PC-3 (cell line): Measurements from ENCODE around the gene HECW1. TPM values are rescaled to one million over a fixed set of nuclear protein-coding genes. Genes with fewer than 3 reads are reported as not detected.

Experiments used
- ATAC-seq: fragments of 200-7000 bp; cut with Tn5 transposase; 2 replicates; pipeline ENCODE4 v1.9.1; 2020; ENCODE audit warnings: mild to moderate bottlenecking, moderate library complexity
- BruUV-seq: library from RNA; stranded (reverse); fragments of 400-500 nt; replicated peaks from 2 replicates; lab custom pipeline; 2021; lab: Mats Ljungman, UMichigan
- CTCF ChIA-PET: fragments of 300-600 bp; sonication (Branson Sonifier 250); formaldehyde crosslinking; loops from one replicate; lab custom pipeline; 2022; ENCODE audit warnings: antibody characterized with exemption; lab: Charles Lee
- POLR2A ChIA-PET: fragments of 300-600 bp; sonication (Branson Sonifier 250); formaldehyde crosslinking; loops from one replicate; lab custom pipeline; 2022; ENCODE audit warnings: antibody characterized with exemption; ENCODE audit not compliant: unreplicated experiment; lab: Charles Lee
- DNase-seq: peaks from one replicate; pipeline ENCODE4 v3.0.0-alpha.2; 2015
- H2AFZ ChIP-seq: fragments of 300-600 bp; sonication (generic); 2 replicates; pipeline ENCODE4 v1.6.0; 2016; ENCODE audit warnings: antibody characterized with exemption, low read length
- H3F3A ChIP-seq: fragments of 300-600 bp; sonication (generic); one replicate; pipeline ENCODE4 v1.6.0; 2017; ENCODE audit warnings: antibody characterized with exemption, low read length, control low read depth, mild to moderate bottlenecking; ENCODE audit not compliant: unreplicated experiment
- H3K27ac ChIP-seq: fragments of 300-600 bp; sonication (generic); 2 replicates; pipeline ENCODE4 v1.5.1; 2016; ENCODE audit warnings: mild to moderate bottlenecking, low read length
- H3K27me3 ChIP-seq: fragments of 300-600 bp; sonication (generic); 2 replicates; pipeline ENCODE4 v1.6.1; 2016; ENCODE audit warnings: low read length, mixed read lengths
- H3K36me3 ChIP-seq: fragments of 300-600 bp; sonication (generic); 2 replicates; pipeline ENCODE4 v1.6.1; 2016; ENCODE audit warnings: low read depth, mixed run types, low read length, mixed read lengths
- H3K4me1 ChIP-seq: fragments of 300-600 bp; sonication (generic); 2 replicates; pipeline ENCODE4 v1.5.1; 2016; ENCODE audit warnings: low read length; ENCODE audit not compliant: insufficient read depth
- H3K4me2 ChIP-seq: fragments of 300-600 bp; sonication (generic); 2 replicates; pipeline ENCODE4 v1.6.0; 2016; ENCODE audit warnings: low read length
- H3K4me3 ChIP-seq: fragments of 300-600 bp; sonication (generic); 2 replicates; pipeline ENCODE4 v1.5.1; 2016; ENCODE audit warnings: mild to moderate bottlenecking, low read length, mixed read lengths
- H3K79me2 ChIP-seq: fragments of 300-600 bp; sonication (generic); 2 replicates; pipeline ENCODE4 v1.6.1; 2017; ENCODE audit warnings: low read length, mixed read lengths
- H3K9ac ChIP-seq: fragments of 300-600 bp; sonication (generic); 2 replicates; pipeline ENCODE4 v1.6.0; 2016; ENCODE audit warnings: mild to moderate bottlenecking, low read length
- H3K9me2 ChIP-seq: fragments of 300-600 bp; sonication (generic); replicated peaks from 2 replicates; pipeline ENCODE4 v1.6.1; 2016; ENCODE audit warnings: mixed run types, low read length, mixed read lengths
- H3K9me3 ChIP-seq: fragments of 300-600 bp; sonication (generic); 2 replicates; pipeline ENCODE4 v1.6.1; 2016; ENCODE audit warnings: low read length, mixed read lengths
- H4K20me1 ChIP-seq: fragments of 300-600 bp; sonication (generic); 2 replicates; pipeline ENCODE4 v1.6.1; 2016; ENCODE audit warnings: low read length, mixed read lengths
- CTCF ChIP-seq: fragments of 300-600 bp; sonication (generic); conservative IDR thresholded peaks from 2 replicates; pipeline ENCODE4 v1.5.1; 2017; ENCODE audit warnings: antibody characterized with exemption, low read depth, mild to moderate bottlenecking, low read length
- EZH2 ChIP-seq: fragments of 300-600 bp; sonication (generic); IDR thresholded peaks from one replicate; pipeline ENCODE4 v1.6.1; 2017; ENCODE audit warnings: antibody characterized with exemption, mild to moderate bottlenecking, low read length; ENCODE audit not compliant: unreplicated experiment
- EZH2phosphoT487 ChIP-seq: fragments of 300-600 bp; sonication (generic); IDR thresholded peaks from 2 replicates; pipeline ENCODE4 v1.6.1; 2018; ENCODE audit warnings: mild to moderate bottlenecking, antibody characterized with exemption, low read length, borderline replicate concordance
- intact Hi-C: fragments of 100-400 bp; cut with micrococcal nuclease; formaldehyde crosslinking; loops from 2 replicates; pipeline ENCODE4 v1.9.0; 2023
- total RNA-seq: library from RNA; depleted of rRNA; stranded (reverse); fragments of >200 nt; gene quantifications from 2 replicates; pipeline ENCODE4 v1.2.3, GENCODE V29; 2014

The HECW1 gene
- total RNA-seq, 1 experiment from 2014 or later = 3.0 TPM

DNA sequence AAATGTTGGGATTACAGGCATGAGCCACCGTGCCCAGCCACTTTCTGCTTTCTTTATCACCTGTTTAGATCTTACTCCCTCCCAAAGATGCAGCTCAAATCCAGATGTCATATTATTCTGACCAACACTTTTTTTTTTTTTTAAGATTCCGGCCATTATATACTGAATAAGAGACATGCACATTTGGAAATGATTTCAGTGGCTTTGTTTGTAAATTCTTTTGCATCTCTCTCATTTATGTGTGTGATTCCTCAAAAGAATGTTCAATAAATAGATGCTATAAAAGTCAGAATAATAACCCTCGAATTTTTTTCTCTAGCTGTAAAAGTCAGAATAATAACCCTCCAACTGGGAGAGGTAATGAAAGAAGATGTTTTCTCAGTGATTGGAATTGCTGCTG is 25.4 kb downstream of the HECW1 start:
- no peak overlapping the region for H3K4me3 ChIP-seq
- no peak for DNase-seq
- CTCF ChIA-PET = no interaction called here
- H2AFZ ChIP-seq = no peak overlapping the region
- POLR2A ChIA-PET = no interaction called here
- no peak overlapping the region for H3K9ac ChIP-seq
- H3F3A ChIP-seq = no peaks in the 10 kb centered on the region
- no peaks in the 10 kb centered on the region for H3K36me3 ChIP-seq
- no peaks in the 10 kb centered on the region for H4K20me1 ChIP-seq
- H3K27ac ChIP-seq = no peak overlapping the region
- H3K9me2 ChIP-seq = no peaks in the 10 kb centered on the region
- H3K27me3 ChIP-seq = no peaks in the 10 kb centered on the region
- no peak for ATAC-seq
- BruUV-seq = no TSS peak
- intact Hi-C loops = no loop called here
- H3K9me3 ChIP-seq = no peaks in the 10 kb centered on the region
- TF ChIP-seq EZH2 = no peak
- TF ChIP-seq CTCF = no peak
- TF ChIP-seq EZH2phosphoT487 = no peak
- H3K79me2 ChIP-seq = no peaks in the 10 kb centered on the region
- 0 out of 2 replicates have a peak, but pooled peaks cover 4% of the 10 kb centered on the region for H3K4me1 ChIP-seq
- H3K4me2 ChIP-seq = no peak overlapping the region

DNA sequence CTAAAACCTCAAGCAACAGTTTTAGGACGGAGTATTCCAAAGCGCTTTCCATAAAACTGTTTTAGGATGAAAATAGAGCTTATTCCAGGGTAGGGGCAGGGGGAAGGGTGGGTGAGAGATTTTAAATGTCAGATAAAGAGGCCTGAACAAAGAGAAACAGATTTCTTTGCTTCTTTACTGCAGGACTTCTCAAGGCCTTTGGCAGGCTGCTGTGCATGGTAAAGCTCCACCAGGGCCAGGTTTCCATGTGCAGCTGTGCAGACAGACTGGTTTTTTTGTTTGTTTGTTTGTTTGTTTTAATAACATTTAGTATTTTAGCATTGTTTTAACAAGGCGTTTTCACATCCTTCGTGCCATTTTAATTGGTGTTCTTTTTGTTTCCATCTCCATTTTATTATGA is 26.3 kb downstream of the HECW1 start:
- ATAC-seq = no peak
- intact Hi-C loops = no loop called here
- Histone ChIP-seq H4K20me1 (no peaks in the 10 kb centered on the region), H3K9me2 (no peaks in the 10 kb centered on the region), H2AFZ (no peak overlapping the region), H3K36me3 (no peaks in the 10 kb centered on the region), H3K4me1 (peaks cover 6% of the 10 kb centered on the region), H3K4me3 (no peak overlapping the region), H3K27me3 (no peaks in the 10 kb centered on the region), H3K4me2 (no peak overlapping the region), H3K79me2 (no peaks in the 10 kb centered on the region), H3K27ac (no peak overlapping the region), H3F3A (no peaks in the 10 kb centered on the region), H3K9me3 (no peaks in the 10 kb centered on the region), H3K9ac (no peak overlapping the region)
- no TSS peak for BruUV-seq
- POLR2A ChIA-PET = no interaction called here
- TF ChIP-seq CTCF (no peak), EZH2 (no peak), EZH2phosphoT487 (no peak)
- CTCF ChIA-PET = no interaction called here
- DNase-seq = no peak

DNA sequence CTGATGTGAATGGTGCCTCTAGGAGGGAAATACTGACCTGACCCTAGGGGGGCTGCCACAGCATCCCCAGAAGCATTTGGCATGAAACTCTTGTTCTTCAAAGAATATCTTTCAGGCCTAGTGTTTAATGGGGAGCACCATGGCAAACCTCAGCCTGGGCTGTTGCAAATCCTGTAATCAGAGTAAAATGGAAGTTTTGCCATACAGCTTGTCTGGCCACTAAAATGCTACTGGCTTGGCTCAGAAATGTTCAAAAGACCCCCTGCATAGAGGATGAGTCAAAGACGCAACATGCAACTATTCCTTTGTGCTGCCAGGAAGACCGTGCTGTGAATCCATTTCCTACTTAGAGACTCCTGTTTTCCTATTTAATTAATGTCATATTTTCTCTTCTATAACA is 26.7 kb downstream of the HECW1 start:
- H3K4me3 ChIP-seq = no peak overlapping the region
- H3K9ac ChIP-seq = no peak overlapping the region
- no peak overlapping the region for H2AFZ ChIP-seq
- H3K27ac ChIP-seq = no peak overlapping the region
- BruUV-seq = no TSS peak
- no peak overlapping the region for H3K4me2 ChIP-seq
- intact Hi-C loops = no loop called here
- no peaks in the 10 kb centered on the region for H3K79me2 ChIP-seq
- CTCF ChIA-PET = no interaction called here
- ATAC-seq = no peak
- H3K9me3 ChIP-seq = no peaks in the 10 kb centered on the region
- no peaks in the 10 kb centered on the region for H3K36me3 ChIP-seq
- DNase-seq = no peak
- no peaks in the 10 kb centered on the region for H3K27me3 ChIP-seq
- TF ChIP-seq CTCF (no peak), EZH2 (no peak), EZH2phosphoT487 (no peak)
- H3F3A ChIP-seq = no peaks in the 10 kb centered on the region
- POLR2A ChIA-PET = no interaction called here
- H3K4me1 ChIP-seq = peaks cover 10% of the 10 kb centered on the region
- H4K20me1 ChIP-seq = no peaks in the 10 kb centered on the region
- H3K9me2 ChIP-seq = no peaks in the 10 kb centered on the region
